H1 (cell line): ENCODE measurements around the gene C1orf115. TPM values are rescaled to one million over a fixed set of nuclear protein-coding genes. Genes with fewer than 3 reads are reported as not detected.
"Not testable (repeated sequence)": the region's sequence is repeated elsewhere in the genome, so short reads cannot be mapped to it uniquely, and the experiment has no call there.

Experiments
- CTCF ChIA-PET: fragments of 300-600 bp; sonication (Branson Sonifier 250); formaldehyde crosslinking; loops from one replicate; lab custom pipeline; 2021; ENCODE audit not compliant: partially characterized antibody; lab: Charles Lee
- POLR2A ChIA-PET: fragments of 300-600 bp; sonication (Branson Sonifier 250); formaldehyde crosslinking; loops from one replicate; lab custom pipeline; 2021; ENCODE audit warnings: inconsistent platforms; ENCODE audit not compliant: partially characterized antibody; lab: Charles Lee
- DNase-seq, 2 experiments: peaks; one replicate each; pipeline versions ENCODE4 v3.0.0 to v3.0.0-alpha.2; 2010 to 2022; ENCODE audit warnings: low spot score in 2 of 2, low read depth in 1 of 2, mixed read lengths in 1 of 2
- FAIRE-seq: peaks from 2 replicates; lab custom pipeline; 2011; peaks lifted over from hg19 to GRCh38; lab: Jason Lieb, UNC
- H2AFZ ChIP-seq: 2 replicates; pipeline ENCODE4 v1.8.1; 2012; ENCODE audit warnings: low read length, inconsistent platforms
- H2AK5ac ChIP-seq: 2 replicates; pipeline ENCODE4 v1.6.1; 2013; ENCODE audit warnings: low read depth, low read length
- H2BK120ac ChIP-seq: replicated peaks from 2 replicates; pipeline ENCODE3; 2013; ENCODE audit warnings: low read depth, low read length, inconsistent platforms
- H2BK12ac ChIP-seq: 2 replicates; pipeline ENCODE4 v1.6.1; 2013; ENCODE audit warnings: low read depth, low read length
- H2BK15ac ChIP-seq: 2 replicates; pipeline ENCODE4 v1.6.1; 2013; ENCODE audit warnings: low read length
- H2BK20ac ChIP-seq: 2 replicates; pipeline ENCODE4 v1.6.1; 2013; ENCODE audit warnings: low read length
- H2BK5ac ChIP-seq: 2 replicates; pipeline ENCODE4 v1.6.1; 2013; ENCODE audit warnings: low read depth, low read length
- H3K14ac ChIP-seq: 2 replicates; pipeline ENCODE4 v1.6.1; 2013; ENCODE audit warnings: inconsistent platforms; ENCODE audit not compliant: insufficient read length
- H3K18ac ChIP-seq: 2 replicates; pipeline ENCODE4 v1.6.1; 2013; ENCODE audit warnings: low read length; ENCODE audit errors: extremely low read depth
- H3K23ac ChIP-seq: 2 replicates; pipeline ENCODE4 v1.6.1; 2013; ENCODE audit warnings: inconsistent platforms; ENCODE audit not compliant: insufficient read length
- H3K23me2 ChIP-seq: 2 replicates; pipeline ENCODE4 v1.6.1; 2013; ENCODE audit warnings: low read depth, low read length
- H3K27ac ChIP-seq: 2 replicates; pipeline ENCODE4 v1.6.1; 2011; ENCODE audit warnings: low read depth, low read length, inconsistent platforms
- H3K27me3 ChIP-seq, 4 experiments: replicated peaks in 1 of 4; 1 replicate in 1 of 4; 2 replicates in 3 of 4; pipeline versions ENCODE4 v1.6.1 to v1.8.1; 2011 to 2013; ENCODE audit warnings: low read length in 3 of 4, mild to moderate bottlenecking in 3 of 4, inconsistent platforms in 2 of 4, mixed read lengths in 2 of 4, moderate library complexity in 1 of 4; ENCODE audit not compliant: control insufficient read depth in 3 of 4, insufficient read depth in 3 of 4; ENCODE audit errors: extremely low read depth in 1 of 4
- H3K36me3 ChIP-seq, 4 experiments: 2 replicates each; pipeline versions ENCODE4 v1.6.1 to v1.8.1; 2011 to 2013; ENCODE audit warnings: mild to moderate bottlenecking in 4 of 4, low read length in 3 of 4, moderate library complexity in 2 of 4, control low read depth in 1 of 4, inconsistent platforms in 1 of 4; ENCODE audit not compliant: insufficient read depth in 4 of 4, control insufficient read depth in 2 of 4
- H3K4ac ChIP-seq: replicated peaks from 2 replicates; pipeline ENCODE3; 2013; ENCODE audit warnings: low read length, low read depth, mixed read lengths, inconsistent platforms; ENCODE audit not compliant: insufficient read length
- H3K4me1 ChIP-seq, 4 experiments: replicated peaks in 1 of 4; 1 replicate in 1 of 4; 2 replicates in 3 of 4; pipeline versions ENCODE4 v1.6.1 to v1.8.1; 2011 to 2013; ENCODE audit warnings: low read length in 3 of 4, inconsistent platforms in 2 of 4, mixed read lengths in 1 of 4; ENCODE audit not compliant: insufficient read depth in 4 of 4, control insufficient read depth in 3 of 4
- H3K4me2 ChIP-seq, 2 experiments: 2 replicates each; pipeline versions ENCODE4 v1.6.1 to v1.8.1; 2011 to 2013; ENCODE audit warnings: low read depth in 2 of 2, low read length in 2 of 2, control low read depth in 1 of 2, inconsistent platforms in 1 of 2, mild to moderate bottlenecking in 1 of 2; ENCODE audit not compliant: insufficient read depth in 1 of 2
- H3K4me3 ChIP-seq, 4 experiments: fragments of 200-600, 300-600 bp in 1 of 4; sonication (generic), shearing (Covaris generic), sonication (Bioruptor Twin) in 1 of 4; 2 replicates each; pipeline versions ENCODE4 v1.5.1 to v1.8.1; 2011 to 2016; ENCODE audit warnings: low read length in 4 of 4, low read depth in 3 of 4, control low read depth in 2 of 4, inconsistent platforms in 2 of 4, mild to moderate bottlenecking in 2 of 4, mixed read lengths in 1 of 4, moderate library complexity in 1 of 4; ENCODE audit not compliant: insufficient read depth in 2 of 4; ENCODE audit errors: extremely low read depth in 1 of 4
- H3K56ac ChIP-seq: replicated peaks from 2 replicates; pipeline ENCODE3; 2013; ENCODE audit warnings: low read depth, mild to moderate bottlenecking, mixed read lengths, low read length, inconsistent platforms; ENCODE audit not compliant: insufficient read length
- H3K79me1 ChIP-seq: 2 replicates; pipeline ENCODE4 v1.6.1; 2013; ENCODE audit warnings: low read depth, low read length, control low read depth
- H3K79me2 ChIP-seq, 2 experiments: 2 replicates each; pipeline versions ENCODE4 v1.6.1 to v1.8.1; 2012 to 2013; ENCODE audit warnings: low read length in 2 of 2, mild to moderate bottlenecking in 2 of 2, inconsistent platforms in 1 of 2; ENCODE audit not compliant: insufficient read depth in 2 of 2, control insufficient read depth in 1 of 2
- H3K9ac ChIP-seq, 4 experiments: replicated peaks in 1 of 4; 1 replicate in 1 of 4; 2 replicates in 3 of 4; pipeline versions ENCODE4 v1.6.1 to v1.8.1; 2011 to 2013; ENCODE audit warnings: low read depth in 3 of 4, low read length in 3 of 4, control low read depth in 2 of 4, mild to moderate bottlenecking in 2 of 4, moderate library complexity in 2 of 4, inconsistent platforms in 1 of 4; ENCODE audit errors: extremely low read depth in 1 of 4
- H3K9me3 ChIP-seq, 2 experiments: 2 replicates each; pipeline versions ENCODE4 v1.6.1 to v1.8.1; 2012 to 2013; ENCODE audit warnings: mild to moderate bottlenecking in 2 of 2, moderate library complexity in 2 of 2, control low read depth in 1 of 2, inconsistent platforms in 1 of 2, low read depth in 1 of 2, low read length in 1 of 2, mixed read lengths in 1 of 2; ENCODE audit not compliant: insufficient read depth in 2 of 2
- H4K20me1 ChIP-seq, 2 experiments: replicated peaks in 1 of 2; 2 replicates each; pipeline versions ENCODE3 to v1.8.1; 2011 to 2013; ENCODE audit warnings: inconsistent platforms in 2 of 2, low read length in 2 of 2, mild to moderate bottlenecking in 1 of 2; ENCODE audit not compliant: insufficient read depth in 2 of 2, control insufficient read depth in 1 of 2
- H4K5ac ChIP-seq: 2 replicates; pipeline ENCODE4 v1.6.1; 2013; ENCODE audit warnings: low read length, low read depth, mixed read lengths, inconsistent platforms; ENCODE audit not compliant: insufficient read length
- H4K8ac ChIP-seq: 2 replicates; pipeline ENCODE4 v1.8.0; 2013; ENCODE audit warnings: mild to moderate bottlenecking, moderate library complexity, low read length, inconsistent platforms; ENCODE audit not compliant: insufficient read depth; ENCODE audit errors: extremely low read depth
- H4K91ac ChIP-seq: replicated peaks from 2 replicates; pipeline ENCODE3; 2013; ENCODE audit warnings: low read length, mixed read lengths, inconsistent platforms; ENCODE audit not compliant: insufficient read length
- WGBS, 2 experiments: shearing (Covaris generic) in 1 of 2; methylation state at CpG; one replicate each; pipeline versions ENCODE4 v1.1.6 to v1.1.7; 2013 to 2015; ENCODE audit warnings: low lambda C conversion rate in 2 of 2, mixed read lengths in 2 of 2, inconsistent platforms in 1 of 2, low coverage in 1 of 2, missing lambda C conversion rate in 1 of 2; ENCODE audit not compliant: insufficient replicate concordance in 2 of 2, insufficient coverage in 1 of 2, insufficient read length in 1 of 2; ENCODE audit errors: extremely low coverage in 1 of 2, missing lambda C conversion rate in 1 of 2; 5-methylcytosine and 5-hydroxymethylcytosine counted together
- polyA plus RNA-seq, 7 experiments: library from polyadenylated mRNA; depleted of rRNA in 3 of 7; stranded (reverse) in 5 of 7; unstranded in 2 of 7; fragments of >200 nt in 5 of 7; fragments of 200-250 nt in 2 of 7; gene quantifications; 1 replicate in 5 of 7; 2 replicates in 1 of 7; 4 replicates in 1 of 7; pipeline versions ENCODE4 v1.2.1 to v1.2.3, GENCODE V29; 2011 to 2013; ENCODE audit warnings: missing spikeins in 2 of 7, mixed read lengths in 2 of 7
- total RNA-seq: library from RNA; stranded (reverse); fragmentation: NEBNext Ultra II Directional; extraction: Animal tissue kit (Norgen Biotek cat#: 25700); gene quantifications from 2 replicates; pipeline ENCODE4 v1.2.1, GENCODE V29; 2021

C1orf115 gene
- total and polyA plus RNA-seq, 2 of the 8 experiments (the other 6 are each of a cell fraction or from before 2014, with no cell fraction given): 3.5 to 5.6 TPM

- H2BK15ac ChIP-seq, H3K18ac ChIP-seq, H2AFZ ChIP-seq, H3K23ac ChIP-seq, H3K36me3 ChIP-seq, H3K4me1 ChIP-seq, H3K14ac ChIP-seq, H2BK5ac ChIP-seq, H3K27ac ChIP-seq, H3K27me3 ChIP-seq, H2BK12ac ChIP-seq, H4K91ac ChIP-seq, H3K23me2 ChIP-seq, H2BK120ac ChIP-seq, H3K56ac ChIP-seq, H4K5ac ChIP-seq, H2BK20ac ChIP-seq, H3K79me1 ChIP-seq, H3K4ac ChIP-seq, FAIRE-seq, H3K79me2 ChIP-seq, H4K20me1 ChIP-seq, H4K8ac ChIP-seq, POLR2A ChIA-PET, H3K4me3 ChIP-seq, DNase-seq, H3K9ac ChIP-seq, H2AK5ac ChIP-seq, H3K4me2 ChIP-seq: not testable (repeated sequence)
- CTCF ChIA-PET: interaction anchor here (0.6 to 0.8 kb wide), 2 partner anchors 10 to 72 kb away, joined by 3 read pairs; no protein-coding TSS in a partner anchor
- 88% methylated on average over 5 of the region's 5 CpGs; no CpG with 5 or more reads in 1 of the 2 experiments for WGBS, 2 experiments
- peaks cover 12% of the 10 kb centered on the region in 2 experiments; a peak in 3 of 4 replicates for H3K9me3 ChIP-seq
Measured at GRCh38 chr1:220715986-220716385, 25.8 kb downstream of the C1orf115 start.
